GM18499 (cell line): ENCODE results near the gene INTS11.
"Not testable (repeated sequence)": the region's sequence is repeated elsewhere in the genome, so short reads cannot be mapped to it uniquely, and the experiment has no call there.

Experiments used
- ATAC-seq: cut with Tn5 transposase; IDR thresholded peaks from one replicate; pipeline ENCODE4 v1.9.1; 2021; ENCODE audit warnings: moderate number of reproducible peaks; ENCODE audit not compliant: insufficient read depth, unreplicated experiment

INTS11 gene

DNA sequence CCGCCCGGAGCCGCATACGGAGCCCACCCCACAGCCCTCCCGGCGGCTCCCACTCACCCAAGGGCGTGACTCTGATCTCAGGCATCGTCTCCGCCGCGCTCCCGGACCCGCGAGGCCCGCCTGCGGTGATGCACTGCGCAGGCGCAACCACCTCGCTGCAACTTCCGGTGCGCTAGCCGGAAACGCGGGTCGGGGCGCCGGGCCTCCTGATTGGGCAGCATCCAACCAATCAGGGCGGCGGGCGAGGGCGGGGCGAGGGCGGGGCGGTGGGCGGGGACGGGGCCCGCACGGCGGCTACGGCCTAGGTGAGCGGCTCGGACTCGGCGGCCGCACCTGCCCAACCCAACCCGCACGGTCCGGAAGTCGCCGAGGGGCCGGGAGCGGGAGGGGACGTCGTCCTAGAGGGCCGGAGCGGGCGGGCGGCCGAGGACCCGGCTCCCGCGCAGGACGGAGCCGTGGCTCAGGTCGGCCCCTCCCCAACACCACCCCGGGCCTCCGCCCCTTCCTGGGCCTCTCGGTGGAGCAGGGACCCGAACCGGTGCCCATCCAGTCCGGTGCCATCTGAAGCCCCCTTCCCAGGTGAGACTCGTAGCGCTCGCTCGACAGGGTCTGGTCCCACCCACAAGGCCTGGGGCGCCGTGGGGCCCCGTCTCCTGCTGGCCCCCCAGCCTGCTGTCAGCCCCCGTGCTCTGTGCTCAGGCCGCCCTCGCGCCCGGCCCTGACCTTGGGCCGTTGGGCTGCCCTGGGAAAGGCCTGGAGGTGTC is at the start of gene INTS11, which contains the start of gene CPTP:
Gene INTS11, minus strand, starts transcription at position 137 of the 764 bp plus-strand sequence. Its CDS starts 52 bp downstream, at position 85.
Gene CPTP, plus strand, starts transcription at position 279 of the 764 bp plus-strand sequence. CDS start 2,109 bp downstream, outside the sequence.
- ATAC-seq = peak; percentile 64

DNA sequence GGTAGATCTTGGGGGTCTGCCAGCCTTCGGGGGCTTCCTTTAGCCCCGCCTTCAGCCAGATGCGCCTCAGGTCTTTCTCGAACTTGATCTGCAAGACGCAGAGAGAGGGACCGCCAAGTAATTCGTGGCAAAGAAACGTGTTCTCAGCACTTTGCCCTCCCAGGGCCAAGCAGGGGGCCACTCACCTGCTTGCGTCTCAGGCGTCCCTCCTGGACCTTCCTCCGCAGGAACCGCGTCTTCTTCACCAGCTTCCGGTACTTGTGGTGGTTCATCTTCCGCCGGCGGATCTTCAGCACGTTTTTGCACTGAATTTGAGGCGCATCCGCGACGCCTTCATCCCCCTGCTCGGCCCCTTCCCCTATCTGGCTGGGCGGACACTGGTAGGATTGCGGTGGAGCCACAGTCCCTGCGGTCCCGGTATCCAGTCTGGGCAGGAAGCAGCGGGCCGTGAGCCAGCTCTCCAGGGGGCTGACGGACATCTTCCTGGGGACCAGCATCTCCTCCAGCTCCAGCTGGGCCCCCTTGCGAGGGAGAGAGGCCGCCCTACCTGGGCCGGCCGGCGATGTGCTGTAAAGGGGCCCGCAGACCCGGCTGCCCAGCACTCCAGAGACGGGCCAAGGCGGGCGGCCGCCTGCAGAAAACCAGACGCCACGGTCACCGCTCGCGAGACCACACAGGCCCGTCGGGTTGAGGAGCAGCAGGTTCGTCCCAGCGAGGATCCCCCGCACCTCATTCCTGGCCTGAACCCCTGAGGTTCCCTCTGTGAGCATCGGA is 49.5 kb upstream of the INTS11 start:
- ATAC-seq = no peak

DNA sequence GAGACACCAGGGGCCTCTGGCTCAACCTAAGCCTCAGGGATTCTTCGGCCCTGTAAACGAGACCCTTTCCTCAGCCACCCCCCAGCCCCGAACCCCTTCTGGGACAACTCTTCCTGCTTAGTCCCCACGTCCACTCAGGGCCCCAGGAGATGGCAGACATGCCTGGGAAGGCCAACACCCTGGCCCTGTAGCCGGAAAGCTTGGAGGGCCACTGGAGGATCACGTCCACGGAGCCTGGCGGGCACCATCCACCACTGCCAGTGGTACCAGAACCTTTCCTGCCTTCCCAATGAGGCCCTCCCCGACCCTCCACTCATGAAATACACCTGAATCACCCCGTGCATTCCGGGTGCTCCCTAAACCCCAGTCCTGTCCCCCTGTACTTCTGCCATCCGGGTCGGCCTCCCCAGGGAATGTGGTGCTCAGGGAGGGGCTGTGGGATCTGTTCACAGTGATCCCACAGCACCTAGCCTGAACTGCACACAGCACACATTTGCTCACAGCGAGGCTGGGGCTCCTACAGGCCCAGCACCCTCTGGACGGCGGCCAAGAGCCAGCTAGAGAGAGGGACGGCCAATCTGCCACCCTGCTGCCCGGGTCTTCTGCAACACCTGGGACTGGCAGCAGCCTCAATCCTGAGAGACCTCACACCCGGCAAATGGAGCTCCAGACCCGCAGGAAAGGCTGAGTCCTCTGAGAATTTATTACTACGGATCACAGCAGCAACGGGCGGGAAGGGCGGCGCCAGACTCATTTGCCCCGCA is 48.8 kb upstream of the INTS11 start:
- no peak for ATAC-seq

DNA sequence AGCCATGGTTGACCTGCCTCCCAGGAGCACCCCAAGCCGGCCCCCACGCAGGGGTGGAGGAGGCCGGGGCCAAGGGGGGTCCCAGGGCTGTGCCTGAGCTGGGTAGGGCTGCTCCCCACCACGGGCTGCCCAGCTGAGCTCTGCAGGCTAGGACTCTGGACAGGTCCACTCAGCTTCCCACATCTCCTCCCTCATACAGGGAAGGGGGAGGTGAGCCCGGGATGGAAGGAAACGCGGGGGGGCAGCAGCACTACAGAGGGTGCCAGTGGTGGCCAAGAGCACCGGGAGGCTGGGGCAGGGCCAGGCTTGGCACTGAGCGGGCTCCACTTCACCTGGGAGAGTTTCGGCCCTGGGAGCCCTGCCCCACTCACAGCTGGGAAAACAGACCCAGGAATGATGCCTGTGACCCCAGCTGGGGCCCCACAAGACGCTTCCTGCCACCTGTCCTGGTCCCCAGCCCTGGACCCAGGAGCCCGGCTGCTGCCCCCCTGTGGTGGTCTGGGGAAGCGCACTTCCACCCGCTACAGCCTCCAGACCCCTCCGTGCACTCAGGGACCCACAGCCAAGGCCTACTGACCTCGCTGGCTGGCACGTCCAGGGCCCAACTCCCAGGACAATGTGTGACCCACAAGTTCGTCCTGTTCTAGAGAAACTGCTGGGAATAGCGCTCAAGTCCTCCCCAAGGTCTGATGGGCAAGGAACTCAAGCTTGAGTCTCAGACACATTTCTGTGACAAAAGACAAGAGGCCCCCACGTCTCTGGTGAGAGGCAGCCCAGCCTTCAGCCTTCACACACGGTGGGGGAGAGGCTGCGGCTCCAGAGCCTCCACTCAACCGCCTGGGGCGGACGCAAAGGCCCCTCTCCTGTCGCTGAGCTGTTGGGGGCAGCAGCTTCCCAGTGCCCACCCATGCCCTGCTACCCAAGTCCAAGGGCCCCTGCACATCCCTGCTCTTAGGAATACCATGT is 47.6 kb upstream of the INTS11 start:
- no peak for ATAC-seq

DNA sequence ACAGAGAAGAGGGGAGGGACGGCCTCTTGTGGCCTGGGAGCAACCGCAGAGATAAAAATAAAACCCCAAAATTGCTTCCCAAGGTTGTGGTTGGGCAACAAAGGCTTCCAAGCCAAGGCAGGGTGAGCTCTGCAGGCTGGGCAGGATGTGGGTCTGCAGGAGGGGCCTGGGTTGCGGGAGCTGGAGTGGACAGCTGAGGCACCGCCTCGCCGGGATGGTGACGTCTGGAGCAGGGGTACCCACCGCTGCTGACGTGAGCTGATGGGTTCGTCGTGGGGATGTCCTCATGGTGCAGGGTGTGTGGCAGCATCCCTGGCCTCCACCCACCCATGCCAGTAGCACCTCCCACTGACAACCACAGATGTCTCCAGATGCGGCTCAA is 46.9 kb upstream of the INTS11 start:
- no peak for ATAC-seq

DNA sequence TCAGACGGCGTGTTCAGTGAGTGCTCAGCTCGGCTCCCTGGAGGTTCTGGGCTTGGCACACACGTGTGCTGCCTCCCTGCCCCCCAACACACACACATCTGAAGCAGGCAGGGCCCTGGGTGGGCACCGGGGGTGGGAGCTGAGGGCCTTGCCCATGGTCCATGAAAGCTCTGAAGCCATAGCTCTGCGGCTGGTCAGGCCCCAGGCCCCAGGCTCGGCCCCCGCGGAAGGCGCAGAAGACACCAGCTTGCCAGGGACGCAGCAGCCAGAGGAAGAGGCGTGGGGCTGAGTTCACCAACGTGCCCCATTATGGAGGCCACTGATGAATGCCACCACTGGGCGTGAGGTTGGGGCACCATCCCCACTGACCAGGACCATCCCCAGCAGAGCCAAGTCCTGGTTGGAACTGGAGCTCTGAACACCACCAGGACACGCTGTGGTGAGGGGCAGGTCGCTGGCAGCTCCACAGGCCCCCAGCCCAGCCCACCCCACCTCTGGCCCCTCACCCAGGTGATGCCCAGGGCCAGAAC is 46.4 kb upstream of the INTS11 start:
- no peak for ATAC-seq

DNA sequence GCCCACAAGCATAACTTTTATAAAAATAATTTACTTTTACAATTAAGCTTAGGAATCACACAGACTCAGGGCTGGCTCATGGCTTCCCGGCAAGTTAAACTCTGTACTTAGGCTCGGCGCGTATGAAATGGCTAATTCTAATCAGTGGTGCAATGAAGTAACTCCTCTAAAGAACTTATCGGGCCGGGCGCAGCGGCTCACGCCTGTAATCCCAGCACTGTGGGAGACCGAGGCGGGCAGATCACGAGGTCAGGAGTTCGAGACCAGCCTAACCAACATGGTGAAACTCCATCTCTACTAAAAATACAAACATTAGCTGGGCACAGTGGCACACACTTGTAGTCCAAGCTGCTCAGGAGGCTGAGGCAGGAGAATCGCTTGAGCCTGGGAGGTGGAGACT is 45.6 kb upstream of the INTS11 start:
- not testable (repeated sequence) for ATAC-seq

DNA sequence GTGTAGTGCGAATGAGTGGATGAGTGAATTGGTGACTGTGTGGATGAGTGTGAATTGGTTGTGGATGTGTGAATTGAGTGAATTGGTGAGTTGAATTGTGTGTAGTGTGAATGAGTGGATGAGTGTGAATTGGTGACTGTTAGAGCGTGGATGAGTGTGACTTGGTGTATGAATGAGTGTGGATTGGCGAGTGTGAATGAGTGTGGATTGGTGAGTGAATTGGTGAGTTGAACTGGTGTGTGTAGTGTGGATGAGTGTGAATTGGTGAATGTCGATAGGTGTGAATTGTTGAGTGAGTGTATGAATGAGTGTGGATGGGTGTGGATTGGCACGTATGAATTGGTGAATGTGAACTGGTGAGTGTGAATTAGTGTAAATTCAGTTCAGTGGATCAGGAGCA is 42.9 kb upstream of the INTS11 start:
- ATAC-seq = no peak

DNA sequence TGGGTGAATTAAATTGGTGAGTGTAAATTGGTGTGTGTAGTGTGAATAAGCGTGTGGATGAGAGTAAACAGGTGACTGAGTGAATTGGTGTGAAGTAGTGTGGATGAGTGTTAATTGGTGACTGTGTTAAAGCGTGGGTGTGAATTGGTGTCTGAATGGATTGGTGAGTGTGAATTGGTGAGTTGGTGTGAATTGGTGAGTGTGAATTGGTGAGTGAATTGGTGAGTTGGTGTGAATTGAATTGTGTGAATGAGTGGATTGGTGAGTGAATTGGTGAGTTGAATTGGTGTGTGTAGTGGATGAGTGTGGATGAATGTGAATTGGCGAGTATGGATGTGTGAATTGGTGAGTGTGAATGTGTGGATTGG is 42.2 kb upstream of the INTS11 start:
- ATAC-seq = no peak

DNA sequence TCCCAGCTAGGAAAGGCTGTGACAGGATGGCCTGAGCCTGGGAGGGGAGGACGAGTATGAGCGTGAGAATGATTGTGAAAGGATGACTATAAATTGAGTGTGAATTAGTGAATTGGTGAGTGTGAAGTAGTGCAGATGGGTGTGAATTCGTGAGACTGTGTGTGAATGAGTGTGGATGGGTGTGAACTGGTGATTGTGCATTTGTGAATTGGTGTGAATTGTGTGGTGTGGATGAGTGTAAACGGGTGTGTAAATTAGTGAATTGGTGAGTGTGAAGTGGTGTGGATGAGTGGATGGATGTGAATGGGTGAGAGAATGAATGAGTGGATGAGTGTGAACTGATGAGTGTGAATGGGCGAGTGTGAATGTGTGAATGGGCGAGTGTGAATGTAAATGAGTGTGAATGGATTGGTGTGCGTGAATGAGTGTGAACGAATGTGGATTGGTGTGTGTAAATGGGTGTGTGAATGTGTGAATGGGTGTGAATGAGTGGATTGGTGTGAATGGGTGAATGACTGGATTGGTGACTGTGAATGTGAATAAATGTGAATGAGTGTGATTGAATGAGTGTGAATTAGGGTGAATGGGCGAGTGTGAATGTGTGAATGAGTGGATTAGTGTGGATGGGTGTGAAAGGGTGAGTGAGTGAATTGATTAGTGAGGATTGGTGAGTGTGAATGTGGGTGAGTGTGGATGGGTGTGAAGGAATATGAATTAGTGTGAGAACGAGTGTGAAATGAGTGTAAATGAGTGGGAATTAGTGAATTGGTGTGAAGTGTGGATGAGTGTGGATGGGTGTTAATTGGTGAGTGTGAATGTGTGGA is 41.6 kb upstream of the INTS11 start:
- ATAC-seq = no peak

DNA sequence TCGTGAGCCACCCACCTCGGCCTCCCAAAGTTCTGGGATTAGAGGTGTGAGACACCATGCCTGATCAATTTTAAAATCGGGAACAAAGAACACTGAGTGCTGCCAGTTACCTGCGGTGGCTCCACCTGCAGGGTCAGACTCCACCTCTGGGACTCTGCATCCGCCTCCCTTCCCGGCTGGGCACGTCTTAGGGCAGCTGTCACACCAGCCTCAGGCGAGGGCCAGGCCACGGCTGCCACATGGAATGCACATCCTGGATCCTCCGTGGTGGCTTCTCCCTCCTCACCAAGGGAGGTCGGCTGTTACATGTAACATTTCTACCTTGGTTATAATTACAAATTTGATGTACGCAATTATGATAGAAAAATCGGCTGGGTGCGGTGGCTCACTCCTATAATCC is 39.8 kb upstream of the INTS11 start:
- no peak for ATAC-seq

DNA sequence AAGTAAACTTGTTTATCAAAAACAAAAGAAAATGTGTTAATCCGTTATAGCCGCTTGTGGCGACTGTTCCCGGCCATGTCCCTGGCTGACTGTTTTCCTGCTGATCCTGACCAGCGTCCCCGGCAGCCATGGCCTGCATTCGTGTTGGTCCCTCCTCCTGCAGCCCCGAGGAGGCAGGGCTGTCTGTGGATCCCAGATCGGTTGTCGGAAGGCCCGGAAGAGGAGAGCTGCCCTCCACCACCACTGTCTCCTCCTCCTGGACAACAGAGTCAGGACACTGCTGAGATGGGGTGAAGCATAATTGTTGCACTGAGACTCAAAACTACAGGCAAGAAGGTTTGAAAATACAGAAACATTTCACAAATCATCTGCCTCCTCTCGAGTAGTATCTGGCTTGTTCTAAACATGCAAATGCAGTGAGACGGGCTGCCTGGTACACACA is 37.5 kb upstream of the INTS11 start:
- ATAC-seq = no peak

DNA sequence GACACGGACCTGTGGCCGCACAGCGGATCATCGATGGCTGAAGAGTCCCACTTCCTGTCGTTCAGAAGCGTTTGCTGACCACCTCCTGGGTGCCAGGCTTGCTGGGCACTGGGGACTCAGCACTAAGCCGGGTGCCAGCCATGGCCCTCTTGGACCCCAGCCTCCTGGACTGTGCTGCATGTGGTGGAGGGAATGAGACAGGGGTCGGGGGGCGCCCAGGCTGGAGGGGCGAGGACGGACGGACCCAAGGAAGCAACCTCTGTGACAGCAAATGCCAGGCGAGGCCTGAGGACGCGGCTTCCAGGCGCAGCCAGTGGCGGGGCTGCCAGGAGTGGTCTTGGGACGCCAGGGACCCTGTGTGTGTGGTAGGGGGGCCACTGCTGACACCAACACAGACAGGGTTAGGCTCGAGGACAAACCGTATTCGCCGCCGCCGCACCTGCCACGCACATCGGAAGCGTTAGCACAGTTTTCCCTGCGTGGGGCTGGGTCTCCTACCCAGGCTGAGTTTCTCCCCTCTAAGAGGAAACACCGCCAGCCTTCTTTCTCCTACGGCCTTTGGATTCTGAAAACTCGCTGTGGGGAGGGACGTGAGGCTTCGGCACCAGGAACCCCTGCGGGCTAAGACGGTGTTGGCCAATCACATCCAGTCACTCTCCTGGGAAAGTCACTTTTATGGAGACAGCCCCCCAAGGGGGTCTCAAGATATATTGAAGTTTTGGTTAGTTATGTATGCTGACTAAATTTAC is 36.9 kb upstream of the INTS11 start:
- ATAC-seq = no peak

DNA sequence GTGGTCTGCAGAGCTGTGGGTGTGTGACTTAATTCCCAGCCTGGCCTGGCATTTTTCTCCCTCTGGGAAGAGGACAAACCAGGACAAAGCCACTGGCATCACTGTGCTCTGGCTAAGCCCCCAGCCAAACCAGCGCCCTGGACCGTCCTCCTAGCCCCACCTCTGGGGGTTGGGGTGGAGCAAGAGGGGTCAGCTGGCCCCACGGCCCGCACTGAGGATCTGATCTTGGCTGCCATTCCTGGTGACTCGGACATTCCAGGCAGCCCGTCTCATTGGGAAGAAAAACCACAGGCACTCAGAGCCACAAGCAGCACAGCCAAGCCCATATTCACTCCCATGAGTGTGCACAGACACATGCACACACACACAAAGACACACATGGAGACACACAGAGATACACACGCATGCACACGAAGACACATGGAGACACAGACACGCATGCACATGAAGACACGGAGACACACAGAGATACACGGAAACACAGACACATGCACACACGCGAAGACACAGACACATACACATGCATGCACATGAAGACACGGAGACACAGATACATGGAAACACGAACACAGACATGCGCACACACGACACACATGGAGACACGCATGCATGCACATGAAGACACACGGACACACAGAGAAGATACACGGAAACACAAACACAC is 36.2 kb upstream of the INTS11 start:
- no peak for ATAC-seq

DNA sequence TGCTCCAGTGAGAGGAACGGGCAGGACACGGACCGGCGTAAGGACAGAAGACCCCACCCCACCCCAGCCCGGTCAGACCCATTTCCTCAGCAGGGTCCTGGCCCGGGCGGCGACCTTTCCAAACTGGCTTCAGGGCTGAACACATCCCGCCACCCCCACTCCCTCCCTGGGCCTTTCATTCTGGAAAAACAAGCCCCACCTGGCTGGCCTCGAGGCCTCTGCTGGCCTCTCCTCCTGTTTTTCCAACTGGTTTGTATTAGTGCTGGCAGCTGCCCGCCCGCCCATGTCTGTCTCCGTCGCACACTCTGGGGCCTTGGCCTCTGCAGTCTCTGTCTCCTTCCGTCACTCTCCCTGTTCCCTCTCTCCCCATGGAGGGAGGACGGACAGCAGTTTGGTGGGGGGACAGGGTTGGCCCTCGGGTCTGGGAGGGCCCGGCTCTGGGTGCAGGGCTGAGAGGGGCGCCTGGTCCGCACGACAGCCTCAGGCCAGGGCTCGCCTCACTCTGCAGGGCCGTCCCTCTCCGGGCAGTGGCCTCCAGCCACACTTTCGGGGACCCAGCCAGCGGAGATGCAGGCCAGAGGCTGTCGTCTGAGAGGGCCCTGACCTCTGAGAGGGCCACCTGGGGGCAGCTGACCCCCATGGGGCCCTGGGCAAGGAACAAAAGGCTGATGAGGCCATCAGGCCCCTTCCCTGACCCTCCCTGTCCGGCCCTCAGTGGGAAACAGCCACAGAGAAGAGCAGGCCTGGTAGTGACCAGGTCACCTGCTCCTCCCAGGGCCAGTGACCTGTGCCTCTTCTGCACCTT is 35.4 kb upstream of the INTS11 start:
- ATAC-seq = no peak

DNA sequence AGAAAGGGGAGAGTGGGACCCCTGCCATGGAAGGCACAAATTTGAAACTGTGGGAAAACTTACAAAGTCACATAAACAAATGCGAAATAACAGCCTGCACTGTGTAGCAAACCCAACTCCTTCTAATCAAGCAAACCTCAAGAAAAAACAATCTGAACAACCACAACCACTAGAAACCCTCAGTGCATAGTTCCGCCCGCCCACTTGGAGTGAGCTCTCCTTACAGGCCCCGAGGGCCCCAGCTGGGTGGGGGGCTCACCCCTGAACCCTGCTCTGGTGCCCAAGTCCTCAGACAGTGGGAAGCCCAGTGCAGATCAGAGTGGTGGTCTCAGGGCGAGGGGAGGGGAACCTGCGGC is 34.8 kb upstream of the INTS11 start:
- no peak for ATAC-seq
